HG03521 (cell line): ENCODE results near the gene SYNDIG1.
"Not testable (repeated sequence)": the region's sequence is repeated elsewhere in the genome, so short reads cannot be mapped to it uniquely, and the experiment has no call there.

Experiments used
- ATAC-seq: cut with Tn5 transposase; IDR thresholded peaks from one replicate; pipeline ENCODE4 v1.9.1; 2021; ENCODE audit warnings: mild to moderate bottlenecking, moderate library complexity; ENCODE audit not compliant: unreplicated experiment

Gene SYNDIG1

DNA sequence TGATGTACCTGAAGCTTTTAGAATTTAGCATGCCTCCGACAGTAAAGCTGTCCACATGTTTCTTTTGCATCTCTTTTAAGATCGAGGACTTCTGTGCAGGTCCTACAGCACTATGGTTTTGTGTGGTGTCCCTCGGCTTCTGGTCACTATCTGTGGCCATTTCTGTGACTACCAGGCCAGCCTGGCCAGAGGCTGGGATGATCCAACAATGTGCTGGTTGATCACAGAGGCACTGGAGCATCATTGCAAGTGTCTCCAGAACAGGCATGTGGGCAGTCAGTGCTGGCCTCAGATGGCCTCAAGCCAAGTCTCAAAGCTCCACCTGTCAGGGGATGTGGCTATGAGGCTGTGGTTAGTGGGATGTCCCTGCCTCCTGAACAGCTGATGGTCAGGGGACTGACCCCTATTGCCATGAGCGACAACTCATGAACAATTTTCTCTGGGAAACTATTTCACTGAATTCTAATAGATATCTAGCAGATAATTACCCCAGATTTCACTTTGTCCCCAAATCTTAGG is 136.6 kb downstream of the SYNDIG1 start:
- ATAC-seq, result no peak

GRCh38 chr20:24607402-24607801 is 138.0 kb downstream of the SYNDIG1 start:
- ATAC-seq, result no peak

DNA sequence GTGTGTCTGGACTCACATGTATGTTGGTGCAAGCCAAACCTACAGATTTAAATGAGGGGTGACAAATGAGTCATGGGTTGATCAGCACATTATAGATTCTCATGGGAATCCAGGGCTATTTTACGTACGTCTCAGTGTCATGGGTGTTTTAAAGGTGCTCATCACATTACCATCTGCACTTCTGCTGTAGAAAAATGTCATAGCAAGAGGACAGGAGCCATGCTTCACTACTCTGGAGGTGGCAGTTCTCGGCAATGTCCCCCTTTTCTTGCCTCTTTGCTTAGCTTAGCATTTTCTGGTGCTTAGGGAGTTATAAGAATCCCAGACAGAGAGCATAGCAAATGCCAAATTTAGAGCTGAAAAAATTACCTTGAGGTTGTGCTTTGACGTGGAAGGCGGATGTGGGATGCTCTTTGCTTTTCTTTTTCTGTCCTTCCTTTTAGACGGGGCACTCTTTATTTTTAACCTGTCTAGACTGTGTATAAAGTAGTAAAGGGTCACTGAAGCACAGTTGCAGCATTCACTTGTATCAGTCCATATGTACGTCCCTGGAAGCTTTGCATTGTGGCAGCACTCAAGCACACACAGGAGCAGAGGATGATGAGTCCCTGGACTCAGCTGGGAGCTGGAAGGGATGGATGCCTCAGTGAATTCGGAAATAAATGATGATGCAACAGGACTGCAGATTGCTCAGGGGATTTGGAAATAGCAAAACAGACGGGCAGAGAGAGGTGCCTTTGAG is 139.7 kb downstream of the SYNDIG1 start:
- ATAC-seq, result peak; percentile 50

DNA sequence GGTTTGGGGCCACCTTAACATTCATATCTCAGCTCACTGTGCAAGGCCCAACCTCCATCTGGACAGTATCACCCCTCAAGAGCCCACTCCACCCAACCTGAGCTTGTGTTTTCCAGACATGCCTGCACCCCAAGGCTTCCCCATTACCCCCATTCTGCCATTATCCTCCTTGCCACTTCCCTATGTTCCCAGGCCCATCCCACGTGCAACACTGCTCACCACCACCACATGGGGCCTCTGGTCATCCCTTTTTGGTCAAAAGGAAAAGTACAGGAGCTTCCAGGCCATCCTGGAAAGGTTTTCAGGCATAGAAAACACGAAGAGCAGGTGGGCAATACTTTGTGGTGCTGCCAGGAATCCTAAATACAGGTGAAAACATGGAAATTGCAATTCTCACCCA is 140.3 kb downstream of the SYNDIG1 start:
- no peak for ATAC-seq

DNA sequence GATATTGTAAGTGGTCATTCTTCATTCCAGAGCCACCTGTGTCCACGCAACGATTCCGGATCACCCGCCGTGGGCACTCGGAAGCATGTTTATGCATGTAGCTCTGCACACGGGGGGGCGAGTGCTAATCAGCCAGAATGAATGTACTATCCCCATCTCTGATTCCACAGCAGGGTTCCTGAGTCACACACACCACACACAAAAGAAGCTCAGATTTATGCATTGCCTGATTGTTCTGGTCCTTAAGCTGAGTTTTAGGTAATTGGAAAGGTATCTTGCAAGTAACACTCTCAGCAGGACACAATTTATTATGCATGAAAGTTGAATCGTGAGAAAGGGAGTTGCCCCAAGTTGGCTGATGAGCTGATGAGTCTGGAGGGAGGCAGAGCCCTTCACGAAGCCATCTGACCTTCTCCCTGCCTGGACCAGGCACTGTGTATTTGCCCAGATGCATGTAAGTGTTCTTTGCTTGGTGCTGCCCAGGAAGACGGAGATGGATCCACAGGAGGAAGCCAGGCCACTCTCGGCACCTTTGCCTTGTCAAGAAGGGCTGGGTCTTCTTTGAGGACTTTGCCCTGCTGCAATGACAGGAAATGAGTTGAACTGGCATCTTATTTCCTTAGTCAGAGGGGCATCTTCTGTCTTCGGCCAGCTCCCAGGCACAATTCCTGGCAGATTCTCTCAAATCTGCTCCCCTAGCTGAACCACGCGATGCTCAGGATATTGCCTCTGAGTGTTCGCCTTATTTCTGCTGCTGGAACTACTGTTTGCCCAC is 141.1 kb downstream of the SYNDIG1 start:
- ATAC-seq, result no peak

DNA sequence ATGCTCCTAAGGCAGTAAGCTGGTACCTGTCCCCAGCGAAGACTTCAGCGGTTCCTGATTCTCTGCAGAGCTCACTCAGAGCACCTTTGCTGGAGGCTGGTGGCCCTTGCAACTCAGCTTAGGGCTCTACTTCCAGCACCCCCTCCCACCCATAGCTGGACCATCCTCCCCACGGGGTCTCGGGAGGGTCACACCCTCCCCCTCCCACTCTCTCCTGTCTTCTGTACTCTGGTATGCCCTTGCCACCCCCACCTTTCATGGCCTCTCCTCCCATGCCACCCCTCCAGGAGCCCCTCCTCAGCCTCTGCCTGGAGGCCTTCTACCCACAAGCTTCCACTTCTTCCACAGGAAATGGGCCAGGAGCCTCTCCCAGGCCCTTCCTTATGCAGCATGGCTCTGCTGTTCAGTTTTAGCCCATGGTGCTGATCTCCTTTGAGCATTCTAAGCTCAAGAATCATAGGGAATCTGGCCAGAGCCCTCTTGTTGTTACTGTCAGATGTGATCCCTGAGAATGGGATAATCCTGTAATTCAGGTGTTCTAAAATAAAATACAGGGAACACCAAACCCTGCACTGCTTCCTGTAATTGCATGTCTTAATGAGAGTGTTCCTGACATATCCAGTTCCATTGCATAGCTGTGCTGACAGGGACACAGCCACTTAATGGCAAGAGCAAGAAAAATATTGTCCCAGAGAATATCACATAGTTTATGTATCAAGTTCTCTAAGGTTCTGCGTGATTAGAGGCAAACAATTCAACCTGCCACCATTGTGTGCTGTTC is 142.1 kb downstream of the SYNDIG1 start:
- no peak for ATAC-seq

- ATAC-seq, result no peak
These were observed 143.7 kb downstream of the SYNDIG1 start for GRCh38 chr20:24612799-24613775.

DNA sequence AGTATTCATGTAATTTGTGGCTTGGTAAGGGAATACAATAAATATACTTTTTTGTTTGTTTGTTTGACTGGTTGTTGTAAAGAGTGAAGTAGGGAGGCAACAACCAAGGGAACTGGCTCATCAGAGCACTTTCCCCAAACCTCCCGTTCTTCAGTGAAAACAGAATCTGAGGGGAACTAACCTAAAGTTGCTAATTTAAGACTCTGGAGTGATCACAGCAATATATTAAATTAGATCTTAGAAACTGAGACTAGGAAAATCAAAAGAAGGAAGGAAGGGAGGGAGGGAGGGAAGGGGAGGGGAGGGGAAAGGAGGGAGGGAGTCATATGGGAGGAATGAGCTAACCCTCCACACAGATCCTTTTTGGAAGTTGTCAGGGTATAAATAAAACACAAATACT is 144.9 kb downstream of the SYNDIG1 start:
- no peak for ATAC-seq

DNA sequence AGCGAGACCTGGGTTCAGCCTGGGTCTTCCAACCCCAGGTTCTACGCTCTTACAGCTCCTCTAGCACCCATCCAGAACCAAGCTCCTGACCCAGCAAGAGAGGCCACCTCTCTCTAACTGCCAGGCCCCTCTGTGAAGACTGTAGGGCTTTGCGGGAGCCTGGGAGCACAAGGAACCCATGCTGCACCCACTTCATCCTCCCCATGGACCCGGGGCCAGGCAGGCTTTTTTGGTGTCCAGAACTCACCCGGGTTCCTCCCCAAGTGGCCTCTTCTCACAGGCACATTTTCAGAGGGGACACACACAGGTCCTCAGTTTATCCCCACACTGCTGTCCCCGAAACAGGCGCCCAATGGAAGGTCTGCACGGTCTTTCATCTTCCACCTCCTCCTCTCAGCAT is 145.9 kb downstream of the SYNDIG1 start:
- ATAC-seq, result no peak

DNA sequence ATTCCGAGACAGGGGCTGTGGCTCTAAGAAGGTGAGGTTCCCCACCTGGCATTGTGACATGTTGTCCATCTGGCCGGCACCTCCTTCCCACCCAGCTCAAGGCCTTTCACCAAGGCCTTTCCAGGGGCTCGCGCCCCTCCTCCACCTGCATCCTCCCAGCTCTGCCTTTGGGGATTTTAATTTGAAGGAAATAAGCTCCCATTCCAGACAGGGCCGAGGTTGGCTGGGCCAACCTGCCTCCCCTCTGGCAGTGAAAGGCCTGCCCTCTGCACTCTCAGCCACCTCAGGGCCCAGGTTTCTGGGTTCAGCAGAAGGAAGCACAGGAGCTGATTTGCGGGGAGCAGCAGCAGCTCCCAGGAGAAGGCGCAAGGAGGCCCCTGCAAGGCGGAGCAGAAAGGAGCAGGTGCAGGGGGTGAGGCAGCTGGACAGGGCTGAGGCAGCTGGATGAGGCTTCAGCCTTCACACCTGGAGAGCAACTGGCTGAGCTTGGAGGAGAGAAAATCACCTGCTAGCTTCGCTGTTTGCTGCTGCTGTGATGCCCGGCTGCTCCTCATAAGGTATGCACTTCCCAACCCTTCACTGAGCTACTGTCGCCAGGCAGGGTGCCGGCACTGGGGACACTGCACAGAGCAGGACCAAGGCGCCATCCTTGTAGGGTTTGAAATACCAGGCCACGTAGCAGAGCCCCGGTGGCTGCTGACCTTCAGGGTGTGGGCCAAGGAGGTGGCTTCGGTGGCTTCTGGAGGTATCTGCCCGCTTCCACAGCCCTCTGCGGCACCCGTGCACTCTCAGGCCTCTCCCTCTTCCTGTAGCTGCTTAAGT is 147.0 kb downstream of the SYNDIG1 start:
- no peak for ATAC-seq

DNA sequence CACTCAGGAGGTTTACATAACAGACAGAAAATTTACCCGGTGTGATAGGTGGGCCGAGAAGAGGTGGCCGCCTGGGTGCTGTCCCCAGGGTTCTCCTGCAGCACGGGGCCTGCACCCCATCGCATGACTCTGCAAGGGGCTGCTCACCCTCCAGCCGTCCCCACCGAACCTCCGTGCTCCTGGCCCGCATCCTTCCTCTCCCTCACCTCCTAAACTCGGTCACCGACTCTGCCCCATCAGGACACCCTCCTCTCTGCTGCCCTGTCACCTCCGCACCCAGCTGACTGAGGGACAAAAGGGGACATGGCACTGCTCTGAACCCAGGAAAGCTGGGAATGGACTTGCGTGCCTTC is 147.6 kb downstream of the SYNDIG1 start:
- no peak for ATAC-seq

DNA sequence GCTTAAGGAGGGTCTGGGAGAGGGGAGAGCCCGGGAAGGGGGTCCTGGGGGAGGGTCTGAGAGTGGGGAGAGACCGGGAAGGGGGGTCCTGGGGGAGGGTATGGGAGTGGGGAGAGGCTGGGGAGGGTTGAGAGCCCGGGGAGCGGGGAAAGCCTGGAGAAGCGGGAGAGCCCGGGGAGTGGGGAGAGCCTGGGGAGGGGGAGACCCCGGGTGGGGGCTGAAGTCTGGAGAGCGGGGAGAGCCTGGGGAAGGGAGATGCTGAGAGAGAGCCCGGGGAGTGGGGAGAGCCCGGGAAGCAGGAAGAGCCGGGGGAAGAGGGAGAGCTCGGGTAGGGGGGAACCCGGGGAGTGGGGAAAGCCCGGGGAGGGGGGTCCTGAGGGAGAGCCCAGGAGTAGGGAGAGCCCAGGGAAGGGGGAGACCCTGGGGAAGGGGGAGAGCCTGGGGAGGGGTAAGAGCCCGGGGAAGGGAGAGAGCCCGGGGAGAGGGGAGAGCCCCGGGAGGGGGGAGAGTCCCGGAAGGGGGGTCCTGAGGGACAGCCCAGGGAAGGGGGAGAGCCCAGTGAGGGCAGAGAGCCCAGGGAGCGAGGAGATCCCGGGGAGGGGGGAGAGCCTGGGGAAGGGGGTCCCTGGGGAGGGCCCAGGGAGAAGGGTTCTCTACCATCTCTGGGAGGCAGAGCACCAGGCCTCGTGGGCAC is 148.5 kb downstream of the SYNDIG1 start:
- no peak for ATAC-seq

DNA sequence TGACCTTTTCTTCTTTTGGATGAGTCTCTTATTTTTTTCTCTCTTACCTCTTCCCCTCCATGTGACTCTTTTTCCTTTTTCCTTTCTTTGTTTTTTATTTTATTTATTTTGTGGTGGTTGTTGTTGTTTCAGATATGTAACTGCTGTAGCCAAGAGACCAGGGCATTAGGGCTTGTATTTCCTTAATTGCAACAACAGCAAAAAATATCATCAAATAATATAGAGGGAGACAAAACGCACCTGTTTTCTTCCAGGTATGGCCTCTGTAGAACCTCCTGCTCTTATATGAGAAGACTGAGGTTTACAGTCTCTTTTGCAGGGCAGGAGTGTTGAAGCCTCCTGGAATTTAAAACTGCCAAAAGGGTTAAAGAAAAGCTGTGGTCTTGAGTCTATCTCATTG is 149.3 kb downstream of the SYNDIG1 start:
- ATAC-seq, result no peak

- ATAC-seq, result no peak
These were observed 149.8 kb downstream of the SYNDIG1 start for GRCh38 chr20:24619212-24619611.

DNA sequence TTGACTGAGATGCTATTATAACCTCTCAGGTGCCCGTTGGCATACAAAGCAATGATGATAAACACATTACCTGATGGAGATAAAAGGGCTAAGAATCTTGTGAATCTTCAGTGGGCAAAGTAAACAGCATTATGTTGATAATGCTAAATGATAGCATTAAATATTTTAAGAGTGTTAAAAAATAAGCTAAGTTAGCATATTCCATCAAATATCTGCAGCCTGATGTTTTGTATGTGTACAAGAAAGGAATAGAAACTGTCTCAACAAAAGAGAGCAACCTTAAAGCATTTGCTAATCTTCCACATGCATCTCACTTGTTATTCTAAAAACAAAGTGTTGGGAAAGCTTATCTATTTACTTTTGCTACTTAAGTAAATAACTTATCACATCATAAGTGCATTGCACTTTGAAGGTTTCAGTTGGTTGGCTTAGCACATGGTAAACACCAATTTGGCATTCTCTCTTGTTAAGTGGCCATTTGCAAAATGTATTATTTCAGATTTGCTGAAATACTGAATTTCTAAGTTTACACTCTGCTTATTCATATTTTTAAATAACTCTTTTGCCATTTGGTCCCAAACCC is 151.6 kb downstream of the SYNDIG1 start:
- ATAC-seq, result no peak

DNA sequence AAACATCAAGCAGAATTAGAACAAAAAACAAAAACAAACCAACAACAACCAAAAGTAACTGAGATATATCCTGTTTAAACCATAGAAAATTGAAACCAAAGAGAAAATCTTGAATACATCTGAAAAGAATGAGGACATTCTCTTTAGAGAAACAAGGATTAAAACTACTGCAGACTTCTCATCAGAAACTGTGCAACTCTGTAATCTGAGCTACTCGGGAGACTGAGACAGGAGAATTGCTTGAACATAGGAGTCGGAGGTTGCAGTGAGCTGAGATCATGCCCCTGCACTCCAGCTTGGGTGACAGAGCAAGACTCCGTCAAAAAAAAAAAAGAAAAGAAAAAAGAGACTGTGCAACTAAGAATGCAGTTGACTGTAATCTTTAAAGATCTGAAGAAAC is 153.4 kb downstream of the SYNDIG1 start:
- ATAC-seq, result no peak

DNA sequence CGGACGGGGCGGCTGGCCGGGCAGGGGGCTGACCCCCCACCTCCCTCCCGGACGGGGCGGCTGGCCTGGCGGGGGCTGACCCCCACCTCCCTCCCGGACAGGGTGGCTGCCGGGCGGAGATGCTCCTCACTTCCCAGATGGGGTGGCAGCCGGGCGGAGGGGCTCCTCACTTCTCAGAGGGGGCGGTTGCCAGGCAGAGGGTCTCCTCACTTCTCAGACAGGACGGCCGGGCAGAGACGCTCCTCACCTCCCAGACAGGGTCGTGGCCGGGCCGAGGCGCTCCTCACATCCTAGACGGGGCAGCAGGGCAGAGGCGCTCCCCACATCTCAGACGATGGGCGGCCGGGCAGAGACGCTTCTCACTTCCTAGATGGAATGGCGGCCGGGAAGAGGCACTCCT is 156.7 kb downstream of the SYNDIG1 start:
- ATAC-seq, result not testable (repeated sequence)

GRCh38 chr20:24627291-24627690 is 157.9 kb downstream of the SYNDIG1 start:
- no peak for ATAC-seq

DNA sequence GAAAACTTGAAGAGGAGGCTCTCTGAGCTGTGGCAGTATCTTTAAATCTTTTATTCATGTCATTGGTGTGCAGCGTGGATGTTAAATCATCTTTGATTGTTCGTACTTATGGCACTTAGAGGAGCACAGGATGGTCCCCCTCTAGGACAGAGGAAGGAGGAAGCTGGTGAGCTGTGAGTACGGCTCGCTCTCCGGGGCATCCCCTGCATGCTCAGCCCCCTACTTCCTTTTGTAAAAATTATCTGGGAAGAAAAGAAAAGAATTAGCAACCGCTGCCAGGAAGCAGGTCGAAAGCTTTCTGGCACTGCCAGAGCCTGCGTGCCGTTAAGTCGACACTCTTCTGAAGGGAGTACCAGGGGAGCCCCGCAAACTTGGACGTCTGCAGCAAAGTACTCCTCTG is 158.5 kb downstream of the SYNDIG1 start:
- no peak for ATAC-seq
